Keratinocyte (primary cell): ENCODE results near the gene C2orf49. TPM values are rescaled to one million over a fixed set of nuclear protein-coding genes. Genes with fewer than 3 reads are reported as not detected.

Experiments used
- DNase-seq: peaks from one replicate; pipeline ENCODE4 v3.0.0-alpha.2; 2011; ENCODE audit warnings: low read depth, missing footprints, low spot score
- FAIRE-seq: peaks from 2 replicates; lab custom pipeline; 2011; peaks lifted over from hg19 to GRCh38; lab: Jason Lieb, UNC
- H2AFZ ChIP-seq: 2 replicates; pipeline ENCODE4 v1.6.0; 2012; ENCODE audit warnings: low read length, control low read depth, inconsistent platforms; ENCODE audit not compliant: control insufficient read depth
- H3K27ac ChIP-seq: 2 replicates; pipeline ENCODE4 v1.5.1; 2011; ENCODE audit warnings: low read length; ENCODE audit not compliant: control insufficient read depth, insufficient read depth
- H3K27me3 ChIP-seq: 3 replicates; pipeline ENCODE4 v1.6.0; 2011; ENCODE audit warnings: low read length; ENCODE audit not compliant: control insufficient read depth, insufficient read depth; ENCODE audit errors: extremely low read depth
- H3K36me3 ChIP-seq, 2 experiments: 2 replicates in 1 of 2; 3 replicates in 1 of 2; pipeline ENCODE4 v1.5.1; 2011; ENCODE audit warnings: low read length in 2 of 2, mild to moderate bottlenecking in 1 of 2; ENCODE audit not compliant: control insufficient read depth in 2 of 2, insufficient read depth in 2 of 2; ENCODE audit errors: extremely low read depth in 1 of 2
- H3K4me1 ChIP-seq: 3 replicates; pipeline ENCODE4 v1.5.1; 2011; ENCODE audit warnings: low read length; ENCODE audit not compliant: control insufficient read depth, insufficient read depth; ENCODE audit errors: extremely low read depth
- H3K4me2 ChIP-seq: 3 replicates; pipeline ENCODE4 v1.6.0; 2011; ENCODE audit warnings: low read depth, low read length; ENCODE audit not compliant: control insufficient read depth, insufficient read depth; ENCODE audit errors: extremely low read depth
- H3K4me3 ChIP-seq, 3 experiments: fragments of 200-600 bp in 1 of 3; sonication (generic) in 1 of 3; 2 replicates in 2 of 3; 3 replicates in 1 of 3; pipeline ENCODE4 v1.5.1; 2011 to 2016; ENCODE audit warnings: low read length in 3 of 3, mild to moderate bottlenecking in 3 of 3, control low read depth in 2 of 3, inconsistent platforms in 1 of 3, low read depth in 1 of 3, mixed read lengths in 1 of 3, mixed run types in 1 of 3, moderate library complexity in 1 of 3; ENCODE audit not compliant: control insufficient read depth in 2 of 3, insufficient read depth in 2 of 3; ENCODE audit errors: extremely low read depth in 1 of 3
- H3K79me2 ChIP-seq: 2 replicates; pipeline ENCODE4 v1.6.0; 2012; ENCODE audit warnings: low read length; ENCODE audit not compliant: control insufficient read depth, insufficient read depth
- H3K9ac ChIP-seq: 3 replicates; pipeline ENCODE4 v1.6.0; 2011; ENCODE audit warnings: low read length; ENCODE audit not compliant: control insufficient read depth, insufficient read depth; ENCODE audit errors: extremely low read depth
- H3K9me1 ChIP-seq: 3 replicates; pipeline ENCODE4 v1.6.0; 2011; ENCODE audit warnings: low read length; ENCODE audit not compliant: control insufficient read depth, insufficient read depth; ENCODE audit errors: extremely low read depth
- H3K9me3 ChIP-seq: 2 replicates; pipeline ENCODE4 v1.5.1; 2012; ENCODE audit warnings: low read depth, low read length; ENCODE audit not compliant: control insufficient read depth
- H4K20me1 ChIP-seq: 3 replicates; pipeline ENCODE4 v1.6.0; 2011; ENCODE audit warnings: low read length; ENCODE audit not compliant: control insufficient read depth, insufficient read depth; ENCODE audit errors: extremely low read depth
- EZH2 ChIP-seq: IDR thresholded peaks from one replicate; pipeline ENCODE4 v1.6.1; 2012; ENCODE audit warnings: inconsistent platforms, mild to moderate bottlenecking, low read length, moderate library complexity
- dilution Hi-C: fragments of 300-500 bp; cut with MboI; formaldehyde crosslinking; loops from one replicate; pipeline ENCODE4 v1.7.0; 2020; ENCODE audit warnings: low sequenced_read_pairs; ENCODE audit not compliant: extremely low pct_ligation_motif_present
- polyA plus RNA-seq, 5 experiments: library from polyadenylated mRNA; depleted of rRNA in 3 of 5; stranded (reverse) in 3 of 5; stranded (forward) in 1 of 5; unstranded in 1 of 5; fragments of >200 nt; gene quantifications; 1 replicate in 1 of 5; 2 replicates in 3 of 5; 3 replicates in 1 of 5; pipeline versions ENCODE4 v1.2.1 to v1.2.3, GENCODE V29; 2011 to 2012; ENCODE audit warnings: missing spikeins in 2 of 5, low read depth in 1 of 5, low replicate concordance in 1 of 5
- TF ChIP-seq, protein P1 (sequence below), 3 experiments: IDR thresholded peaks in 1 of 3; conservative IDR thresholded peaks in 1 of 3; optimal IDR thresholded peaks in 1 of 3; 2 replicates in 2 of 3; 3 replicates in 1 of 3; pipeline versions ENCODE3 to v1.5.1; 2011; ENCODE audit warnings: low read length in 3 of 3, mild to moderate bottlenecking in 3 of 3, moderate library complexity in 2 of 3, control low read depth in 1 of 3, inconsistent platforms in 1 of 3; ENCODE audit not compliant: insufficient read depth in 2 of 3; ENCODE audit errors: extremely low read depth in 1 of 3

The C2orf49 gene
- polyA plus RNA-seq, 1 donor (not counting 4 experiments of a cell fraction or from before 2014, with no cell fraction given): 19.4 TPM

DNA sequence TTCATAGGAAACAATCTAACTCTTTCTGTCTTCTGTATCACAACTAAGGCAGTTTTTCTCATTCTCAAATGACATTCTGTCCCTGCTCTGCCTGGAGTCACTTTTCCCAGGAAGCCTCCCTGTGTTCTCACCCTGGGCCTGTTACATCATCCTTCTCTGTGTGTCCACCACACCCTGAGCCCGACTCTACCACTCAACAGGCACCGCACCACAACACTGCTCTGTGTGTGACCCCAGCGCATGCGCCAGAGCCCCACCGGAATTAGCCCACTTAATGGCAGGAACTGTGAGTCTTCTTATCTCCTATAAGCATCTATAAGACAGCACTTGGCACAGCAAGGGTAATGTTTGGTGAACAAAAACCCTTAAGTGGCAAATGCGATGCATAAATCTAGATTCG lies 40.1 kb upstream of the C2orf49 start:
- Histone ChIP-seq H3K4me1 (peaks cover 7% of the 10 kb centered on the region), H3K27me3 (no peaks in the 10 kb centered on the region), H3K4me2 (no peak overlapping the region), H4K20me1 (no peaks in the 10 kb centered on the region), H3K79me2 (peaks cover 15% of the 10 kb centered on the region), H3K9me3 (no peaks in the 10 kb centered on the region), H3K9ac (no peak overlapping the region), H3K9me1 (no peaks in the 10 kb centered on the region), H3K4me3 (no peak overlapping the region), H3K27ac (no peak overlapping the region), H3K36me3 (peaks cover 5 to 16% of the 10 kb centered on the region in 2 experiments), H2AFZ (no peak overlapping the region)
- FAIRE-seq (no peak), DNase-seq (no peak)
- TF ChIP-seq, protein P1, sequence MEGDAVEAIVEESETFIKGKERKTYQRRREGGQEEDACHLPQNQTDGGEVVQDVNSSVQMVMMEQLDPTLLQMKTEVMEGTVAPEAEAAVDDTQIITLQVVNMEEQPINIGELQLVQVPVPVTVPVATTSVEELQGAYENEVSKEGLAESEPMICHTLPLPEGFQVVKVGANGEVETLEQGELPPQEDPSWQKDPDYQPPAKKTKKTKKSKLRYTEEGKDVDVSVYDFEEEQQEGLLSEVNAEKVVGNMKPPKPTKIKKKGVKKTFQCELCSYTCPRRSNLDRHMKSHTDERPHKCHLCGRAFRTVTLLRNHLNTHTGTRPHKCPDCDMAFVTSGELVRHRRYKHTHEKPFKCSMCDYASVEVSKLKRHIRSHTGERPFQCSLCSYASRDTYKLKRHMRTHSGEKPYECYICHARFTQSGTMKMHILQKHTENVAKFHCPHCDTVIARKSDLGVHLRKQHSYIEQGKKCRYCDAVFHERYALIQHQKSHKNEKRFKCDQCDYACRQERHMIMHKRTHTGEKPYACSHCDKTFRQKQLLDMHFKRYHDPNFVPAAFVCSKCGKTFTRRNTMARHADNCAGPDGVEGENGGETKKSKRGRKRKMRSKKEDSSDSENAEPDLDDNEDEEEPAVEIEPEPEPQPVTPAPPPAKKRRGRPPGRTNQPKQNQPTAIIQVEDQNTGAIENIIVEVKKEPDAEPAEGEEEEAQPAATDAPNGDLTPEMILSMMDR (optimal IDR thresholded peaks at IDR 0.05 in 1 of 3, IDR thresholded peaks at IDR 0.05 in 1 of 3, conservative IDR thresholded peaks at IDR 0.05 in 1 of 3; ENCODE audit: extremely low read depth in 1 of 3, insufficient read depth in 2 of 3, low read length in 3 of 3): no peak
- TF ChIP-seq EZH2: no peak
- dilution Hi-C loops: no loop called here

DNA sequence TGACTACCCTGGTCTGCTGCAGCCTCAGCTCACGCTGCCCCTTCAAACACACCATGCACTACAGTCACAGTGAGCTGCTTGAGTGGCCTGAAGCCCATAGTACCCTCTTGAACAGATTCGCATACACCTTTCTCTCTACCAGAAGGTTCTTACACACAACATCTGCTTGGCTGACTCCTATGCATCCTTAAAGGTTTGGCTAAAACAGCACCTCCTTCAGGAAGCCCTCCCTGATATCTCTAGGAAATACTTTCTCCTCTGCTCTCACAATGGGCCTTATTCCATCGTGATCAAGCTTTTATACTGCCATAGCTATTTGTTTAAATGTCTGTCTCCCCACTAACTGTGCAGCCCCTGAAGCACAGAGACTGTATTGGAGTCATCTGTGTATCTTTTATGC lies 39.3 kb upstream of the C2orf49 start:
- Histone ChIP-seq H2AFZ (no peak overlapping the region), H3K27ac (no peak overlapping the region), H3K9me1 (no peaks in the 10 kb centered on the region), H3K4me2 (no peak overlapping the region), H3K36me3 (peaks cover 5 to 16% of the 10 kb centered on the region in 2 experiments), H3K79me2 (peaks cover 20% of the 10 kb centered on the region), H4K20me1 (no peaks in the 10 kb centered on the region), H3K4me1 (peaks cover 7% of the 10 kb centered on the region), H3K27me3 (no peaks in the 10 kb centered on the region), H3K9me3 (no peaks in the 10 kb centered on the region), H3K9ac (no peak overlapping the region), H3K4me3 (no peak overlapping the region)
- FAIRE-seq (no peak), DNase-seq (no peak)
- TF ChIP-seq, protein P1 (optimal IDR thresholded peaks at IDR 0.05 in 1 of 3, IDR thresholded peaks at IDR 0.05 in 1 of 3, conservative IDR thresholded peaks at IDR 0.05 in 1 of 3; ENCODE audit: extremely low read depth in 1 of 3, insufficient read depth in 2 of 3, low read length in 3 of 3): no peak
- TF ChIP-seq EZH2: no peak
- dilution Hi-C loops: no loop called here
